GM23248 (cell line): ENCODE measurements around the gene DLG1.

Source experiments
- EZH2 ChIP-seq: fragments of 200-600 bp; sonication (generic); IDR thresholded peaks from 2 replicates; pipeline ENCODE4 v1.6.1; 2018; ENCODE audit warnings: antibody characterized with exemption, mild to moderate bottlenecking; ENCODE audit not compliant: insufficient read depth, poor library complexity, severe bottlenecking
- EZH2phosphoT487 ChIP-seq: fragments of 200-600 bp; sonication (generic); IDR thresholded peaks from 2 replicates; pipeline ENCODE4 v1.6.1; 2018; ENCODE audit warnings: antibody characterized with exemption, moderate library complexity, mild to moderate bottlenecking, low read depth; ENCODE audit not compliant: insufficient read depth

DNA sequence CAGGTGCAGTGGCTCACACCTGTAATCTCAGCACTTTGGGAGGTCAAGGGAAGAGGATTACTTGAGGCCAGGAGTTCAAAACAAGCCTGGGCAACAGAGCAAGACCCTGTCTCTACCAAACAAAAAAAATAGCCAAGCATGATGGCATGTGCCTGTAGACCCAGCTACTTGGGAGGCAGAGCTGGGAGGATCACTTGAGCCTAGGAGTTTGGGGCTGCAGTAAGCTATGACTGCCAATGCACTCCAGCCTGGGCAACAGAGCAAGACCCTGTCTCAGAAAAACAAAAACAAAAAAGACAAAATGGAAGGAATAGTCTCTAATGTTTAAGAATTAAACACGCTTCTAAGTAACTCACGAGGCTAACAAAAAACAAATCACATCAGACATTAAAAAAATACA is 106.5 kb downstream of the DLG1 start:
- TF ChIP-seq EZH2phosphoT487 (no peak), EZH2 (no peak)
